DND-41 (cell line): Measurements from ENCODE around the gene IFT74.
A peak's percentile ranks its signal among the peaks of the same experiment; 100 is the strongest.

Experiments used
- ATAC-seq: fragments of 200-7000 bp; cut with Tn5 transposase; 3 replicates; pipeline ENCODE4 v1.9.1; 2021; ENCODE audit warnings: low read depth; ENCODE audit not compliant: insufficient read depth
- DNase-seq: peaks from one replicate; pipeline ENCODE4 v3.0.0-alpha.2; 2020
- H2AFZ ChIP-seq: 2 replicates; pipeline ENCODE4 v1.6.0; 2012; ENCODE audit warnings: low read depth, low read length
- H3K27ac ChIP-seq: 2 replicates; pipeline ENCODE4 v1.5.1; 2012; ENCODE audit warnings: low read length, inconsistent platforms
- H3K27me3 ChIP-seq: fragments of 200-600 bp; sonication (generic); 2 replicates; pipeline ENCODE4 v1.6.0; 2012; ENCODE audit warnings: low read length, mild to moderate bottlenecking, inconsistent platforms; ENCODE audit not compliant: insufficient read depth, poor library complexity
- H3K36me3 ChIP-seq: 2 replicates; pipeline ENCODE4 v1.5.1; 2012; ENCODE audit warnings: low read length, inconsistent platforms; ENCODE audit not compliant: insufficient read depth
- H3K4me1 ChIP-seq: 2 replicates; pipeline ENCODE4 v1.5.1; 2012; ENCODE audit warnings: mild to moderate bottlenecking, low read length; ENCODE audit not compliant: insufficient read depth
- H3K4me2 ChIP-seq: 2 replicates; pipeline ENCODE4 v1.6.0; 2012; ENCODE audit warnings: mild to moderate bottlenecking, moderate library complexity, low read length, inconsistent platforms; ENCODE audit not compliant: insufficient read depth
- H3K4me3 ChIP-seq, 2 experiments: fragments of 200-600 bp in 1 of 2; shearing (Covaris generic) in 1 of 2; 2 replicates each; pipeline ENCODE4 v1.5.1; 2012 to 2016; ENCODE audit warnings: inconsistent platforms in 2 of 2, low read length in 2 of 2, mild to moderate bottlenecking in 2 of 2, low read depth in 1 of 2, moderate library complexity in 1 of 2
- H3K79me2 ChIP-seq: 2 replicates; pipeline ENCODE4 v1.6.0; 2012; ENCODE audit warnings: low read length, inconsistent platforms; ENCODE audit not compliant: insufficient read depth
- H3K9ac ChIP-seq: 2 replicates; pipeline ENCODE4 v1.6.0; 2012; ENCODE audit warnings: low read depth, mild to moderate bottlenecking, inconsistent platforms, low read length, moderate library complexity
- H3K9me3 ChIP-seq: 2 replicates; pipeline ENCODE4 v1.5.1; 2012; ENCODE audit warnings: low read length, moderate library complexity, mild to moderate bottlenecking, inconsistent platforms; ENCODE audit not compliant: insufficient read depth, severe bottlenecking
- H4K20me1 ChIP-seq: 2 replicates; pipeline ENCODE4 v1.6.0; 2012; ENCODE audit warnings: low read length; ENCODE audit not compliant: insufficient read depth
- EZH2 ChIP-seq: IDR thresholded peaks from 3 replicates; pipeline ENCODE4 v1.6.1; 2012; ENCODE audit warnings: borderline replicate concordance, low read depth, mild to moderate bottlenecking, moderate library complexity, low read length, inconsistent platforms; ENCODE audit not compliant: severe bottlenecking
- TF ChIP-seq, protein P1 (sequence below): IDR thresholded peaks from 2 replicates; pipeline ENCODE4 v1.5.1; 2012; ENCODE audit warnings: borderline replicate concordance, low read length, moderate library complexity, mild to moderate bottlenecking; ENCODE audit not compliant: poor library complexity, severe bottlenecking; ENCODE audit errors: extremely low read depth

The IFT74 gene

DNA sequence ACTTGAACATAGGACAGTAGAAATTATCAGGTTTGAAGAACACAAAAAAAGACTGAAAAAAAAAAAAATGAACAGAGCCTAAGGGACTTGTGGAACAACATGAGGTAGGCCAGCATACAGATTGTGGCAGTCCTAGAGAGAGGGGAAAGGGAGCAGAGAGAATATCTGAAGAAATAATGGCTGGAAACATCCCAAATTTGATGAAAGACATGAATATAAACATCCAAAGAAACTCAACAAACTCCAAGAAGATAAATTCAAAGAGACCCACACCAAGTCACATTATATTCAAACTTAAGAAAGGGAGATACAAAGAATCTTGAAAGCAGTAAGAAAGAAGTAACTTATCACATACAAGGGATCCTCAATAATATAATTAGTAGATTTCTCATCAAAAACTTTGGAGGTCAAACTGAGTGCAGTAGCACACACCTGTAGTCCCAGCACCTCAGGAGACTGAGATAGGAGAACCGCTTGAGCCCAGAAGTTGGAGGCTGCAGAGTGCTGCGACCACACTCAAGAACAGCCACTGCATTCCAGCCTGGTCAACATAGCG, 18.3 kb upstream of the IFT74 start:
- H3K4me1 ChIP-seq = peaks cover 22% of the 10 kb centered on the region
- H3K79me2 ChIP-seq = peaks cover 93% of the 10 kb centered on the region
- H3K27ac ChIP-seq = no peak overlapping the region
- no peak for DNase-seq
- no peaks in the 10 kb centered on the region for H3K27me3 ChIP-seq
- H3K4me3 ChIP-seq = no peak overlapping the region
- TF ChIP-seq EZH2 = no peak
- TF ChIP-seq, protein P1, sequence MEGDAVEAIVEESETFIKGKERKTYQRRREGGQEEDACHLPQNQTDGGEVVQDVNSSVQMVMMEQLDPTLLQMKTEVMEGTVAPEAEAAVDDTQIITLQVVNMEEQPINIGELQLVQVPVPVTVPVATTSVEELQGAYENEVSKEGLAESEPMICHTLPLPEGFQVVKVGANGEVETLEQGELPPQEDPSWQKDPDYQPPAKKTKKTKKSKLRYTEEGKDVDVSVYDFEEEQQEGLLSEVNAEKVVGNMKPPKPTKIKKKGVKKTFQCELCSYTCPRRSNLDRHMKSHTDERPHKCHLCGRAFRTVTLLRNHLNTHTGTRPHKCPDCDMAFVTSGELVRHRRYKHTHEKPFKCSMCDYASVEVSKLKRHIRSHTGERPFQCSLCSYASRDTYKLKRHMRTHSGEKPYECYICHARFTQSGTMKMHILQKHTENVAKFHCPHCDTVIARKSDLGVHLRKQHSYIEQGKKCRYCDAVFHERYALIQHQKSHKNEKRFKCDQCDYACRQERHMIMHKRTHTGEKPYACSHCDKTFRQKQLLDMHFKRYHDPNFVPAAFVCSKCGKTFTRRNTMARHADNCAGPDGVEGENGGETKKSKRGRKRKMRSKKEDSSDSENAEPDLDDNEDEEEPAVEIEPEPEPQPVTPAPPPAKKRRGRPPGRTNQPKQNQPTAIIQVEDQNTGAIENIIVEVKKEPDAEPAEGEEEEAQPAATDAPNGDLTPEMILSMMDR = no peak
- H3K4me2 ChIP-seq = no peak overlapping the region
- H3K9ac ChIP-seq = no peak overlapping the region
- no peaks in the 10 kb centered on the region for H3K9me3 ChIP-seq
- peaks cover 40% of the 10 kb centered on the region for H4K20me1 ChIP-seq
- H2AFZ ChIP-seq = no peak overlapping the region
- peaks cover 12% of the 10 kb centered on the region; the same call in 1 of the 2 replicates for H3K36me3 ChIP-seq
- no peak for ATAC-seq

DNA sequence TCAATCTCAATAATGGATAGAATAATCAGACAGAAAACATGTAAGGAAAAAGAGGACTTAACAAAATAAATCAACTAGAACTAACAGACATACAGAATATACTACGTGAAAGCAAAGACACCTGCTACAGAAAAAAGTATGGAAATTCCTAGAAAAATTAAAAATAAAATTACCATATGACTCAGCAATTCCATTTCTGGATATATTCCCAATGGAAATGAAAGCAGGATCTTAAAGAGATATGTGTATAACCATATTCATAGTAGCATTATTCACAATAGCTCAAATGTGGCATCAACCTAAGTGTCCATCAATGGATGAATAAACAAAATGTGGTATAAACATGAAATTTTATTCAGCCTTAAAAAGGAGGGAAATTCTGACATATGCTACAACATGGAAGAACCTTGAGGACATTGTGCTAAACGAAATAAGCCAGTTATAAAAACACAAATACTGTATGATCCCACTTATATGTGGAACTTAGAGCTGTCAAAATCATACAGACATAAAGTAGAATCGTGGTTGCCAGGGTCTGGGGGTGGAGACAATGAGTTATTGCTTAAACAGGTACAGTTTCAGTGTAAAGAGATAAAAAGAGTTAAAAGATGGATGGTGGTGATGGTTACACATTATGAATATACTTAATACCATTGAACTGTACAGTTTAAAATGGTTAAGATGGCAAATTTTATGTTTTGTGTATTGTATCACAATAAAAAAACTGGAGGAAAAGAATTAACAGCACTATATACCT, 16.1 kb upstream of the IFT74 start:
- ATAC-seq (no peak), DNase-seq (no peak)
- Histone ChIP-seq H2AFZ (no peak overlapping the region), H3K9me3 (no peaks in the 10 kb centered on the region), H3K4me2 (peak overlapping the region; percentile 14; the same call in 1 of the 2 replicates), H3K36me3 (peaks cover 14% of the 10 kb centered on the region), H3K9ac (no peak overlapping the region), H3K27me3 (no peaks in the 10 kb centered on the region), H3K27ac (no peak overlapping the region), H3K4me3 (no peak overlapping the region), H3K79me2 (peaks cover 100% of the 10 kb centered on the region), H4K20me1 (peaks cover 54% of the 10 kb centered on the region), H3K4me1 (peaks cover 43% of the 10 kb centered on the region)
- TF ChIP-seq, protein P1 = no peak
- TF ChIP-seq EZH2 = no peak

DNA sequence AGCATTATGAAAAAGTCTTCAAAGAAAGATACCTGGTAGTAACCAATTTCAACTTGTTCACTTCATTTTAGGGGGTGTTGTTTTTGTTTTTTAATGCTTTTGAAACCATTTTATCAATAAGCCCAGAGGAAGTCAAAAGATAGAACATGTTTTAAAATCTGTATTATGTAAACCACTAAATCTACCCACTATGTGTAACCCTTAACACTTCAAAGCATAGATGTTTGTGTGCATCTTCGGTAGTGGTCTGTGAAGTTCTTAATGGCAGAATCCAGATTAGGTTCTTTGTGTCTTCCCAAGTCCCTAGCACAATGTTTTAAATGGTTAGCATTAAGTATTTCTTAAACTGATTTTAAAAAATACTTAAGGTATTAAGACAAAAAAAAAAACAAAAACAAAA, 15.4 kb upstream of the IFT74 start:
- Histone ChIP-seq H3K4me1 (peaks cover 49% of the 10 kb centered on the region), H3K27ac (no peak overlapping the region), H3K4me3 (no peak overlapping the region), H2AFZ (no peak overlapping the region), H3K36me3 (peaks cover 14% of the 10 kb centered on the region), H4K20me1 (peaks cover 57% of the 10 kb centered on the region), H3K9ac (no peak overlapping the region), H3K9me3 (no peaks in the 10 kb centered on the region), H3K79me2 (peaks cover 100% of the 10 kb centered on the region), H3K4me2 (peak overlapping the region; percentile 42; the same call in 1 of the 2 replicates), H3K27me3 (no peaks in the 10 kb centered on the region)
- no peak for TF ChIP-seq EZH2
- TF ChIP-seq, protein P1 = no peak
- DNase-seq = no peak
- no peak for ATAC-seq
